HepG2 (cell line): ENCODE results near the gene RFTN1. TPM values are rescaled to one million over a fixed set of nuclear protein-coding genes. Genes with fewer than 3 reads are reported as not detected.

Source experiments
- ATAC-seq: fragments of 200-7000 bp; cut with Tn5 transposase; 3 replicates; pipeline ENCODE4 v1.9.1; 2020; ENCODE audit warnings: mild to moderate bottlenecking, moderate library complexity
- BruUV-seq: library from RNA; stranded (reverse); fragments of 400-500 nt; replicated peaks from 2 replicates; lab custom pipeline; 2021; lab: Mats Ljungman, UMichigan
- CTCF ChIA-PET: fragments of 300-600 bp; formaldehyde crosslinking; extraction: SDS; loops from one replicate; lab custom pipeline; 2021; ENCODE audit warnings: low total read pairs, inconsistent platforms, low intra/inter-chr PET ratio; lab: Yijun Ruan, JAX
- POLR2A ChIA-PET: fragments of 350-600 bp; sonication (Branson Sonifier 250); formaldehyde crosslinking; loops from one replicate; lab custom pipeline; 2020; ENCODE audit warnings: antibody characterized with exemption, inconsistent platforms; lab: Yijun Ruan, JAX
- DNase-seq: peaks from one replicate; pipeline ENCODE4 v3.0.0-alpha.2; 2015; ENCODE audit warnings: low spot score
- FAIRE-seq: peaks from 3 replicates; lab custom pipeline; 2011; peaks lifted over from hg19 to GRCh38; lab: Jason Lieb, UNC
- H2AFZ ChIP-seq: one replicate; pipeline ENCODE4 v1.6.1; 2011; ENCODE audit warnings: low read length, inconsistent platforms
- H3K27ac ChIP-seq: fragments of 300-600 bp; 3 replicates; pipeline ENCODE4 v1.8.0; 2011; ENCODE audit warnings: mixed run types, mild to moderate bottlenecking, mixed read lengths, low read length, inconsistent platforms; ENCODE audit not compliant: insufficient read depth; ENCODE audit errors: extremely low read length
- H3K27me3 ChIP-seq, 2 experiments: fragments of 200-600 bp in 1 of 2; 2 replicates in 1 of 2; 3 replicates in 1 of 2; pipeline versions ENCODE4 v1.6.0 to v1.8.0; 2011; ENCODE audit warnings: low read length in 2 of 2, mild to moderate bottlenecking in 2 of 2, moderate library complexity in 2 of 2, inconsistent platforms in 1 of 2; ENCODE audit not compliant: insufficient read depth in 2 of 2, control insufficient read depth in 1 of 2
- H3K36me3 ChIP-seq, 2 experiments: fragments of 200-600 bp in 1 of 2; replicated peaks in 1 of 2; 2 replicates in 1 of 2; 3 replicates in 1 of 2; pipeline versions ENCODE4 v1.5.1 to v1.8.0; 2011; ENCODE audit warnings: low read length in 2 of 2, inconsistent platforms in 1 of 2; ENCODE audit not compliant: insufficient read depth in 2 of 2, control insufficient read depth in 1 of 2
- H3K4me1 ChIP-seq: 2 replicates; pipeline ENCODE4 v1.5.1; 2012; ENCODE audit warnings: low read length, inconsistent platforms; ENCODE audit not compliant: insufficient read depth
- H3K4me2 ChIP-seq: 2 replicates; pipeline ENCODE4 v1.6.0; 2011; ENCODE audit warnings: low read depth, low read length, inconsistent platforms
- H3K4me3 ChIP-seq, 3 experiments: fragments of 200-600 bp in 1 of 3; sonication (generic), shearing (Covaris generic) in 1 of 3; replicated peaks in 1 of 3; 2 replicates each; pipeline ENCODE4 v1.5.1; 2011 to 2016; ENCODE audit warnings: low read length in 3 of 3, inconsistent platforms in 2 of 3, low read depth in 2 of 3, mild to moderate bottlenecking in 2 of 3, control low read depth in 1 of 3, mixed read lengths in 1 of 3; ENCODE audit not compliant: insufficient read depth in 1 of 3
- H3K79me2 ChIP-seq: one replicate; pipeline ENCODE4 v1.6.1; 2011; ENCODE audit warnings: low read length, inconsistent platforms; ENCODE audit not compliant: insufficient read depth
- H3K9ac ChIP-seq: 2 replicates; pipeline ENCODE4 v1.6.0; 2011; ENCODE audit warnings: mild to moderate bottlenecking, low read depth, low read length, inconsistent platforms; ENCODE audit not compliant: insufficient read depth
- H3K9me3 ChIP-seq: 2 replicates; pipeline ENCODE4 v1.5.1; 2012; ENCODE audit warnings: mild to moderate bottlenecking, low read length
- H4K20me1 ChIP-seq: 2 replicates; pipeline ENCODE4 v1.6.0; 2011; ENCODE audit warnings: inconsistent platforms, mild to moderate bottlenecking, low read length, moderate library complexity; ENCODE audit not compliant: insufficient read depth
- ATRX ChIP-seq: sonication (generic); formaldehyde crosslinking; IDR thresholded peaks from 2 replicates; pipeline ENCODE4 v1.4.0; 2020; ENCODE audit warnings: missing genetic modification reagents, borderline replicate concordance
- EEA1 ChIP-seq: sonication (generic); formaldehyde crosslinking; IDR thresholded peaks from 2 replicates; pipeline ENCODE4 v1.5.1; 2020; ENCODE audit warnings: mild to moderate bottlenecking, missing genetic modification reagents, borderline replicate concordance
- HNF4A ChIP-seq: sonication (generic); formaldehyde crosslinking; IDR thresholded peaks from 2 replicates; pipeline ENCODE4 v1.4.0; 2020; ENCODE audit warnings: missing genetic modification reagents
- ZNF138 ChIP-seq: sonication (generic); formaldehyde crosslinking; IDR thresholded peaks from 2 replicates; pipeline ENCODE4 v1.5.0; 2020; ENCODE audit warnings: mild to moderate bottlenecking, low read depth, missing genetic modification reagents
- ZNF30 ChIP-seq: sonication (generic); formaldehyde crosslinking; IDR thresholded peaks from 2 replicates; pipeline ENCODE4 v1.5.0; 2020; ENCODE audit warnings: mild to moderate bottlenecking, missing genetic modification reagents
- WGBS: methylation state at CpG from one replicate; pipeline ENCODE4 v1.1.6; 2017; ENCODE audit warnings: low lambda C conversion rate; 5-methylcytosine and 5-hydroxymethylcytosine counted together
- in situ Hi-C: cut with HindIII; loops from 2 replicates; pipeline ENCODE4 v1.10.0; 2017; ENCODE audit warnings: low pct_unique_long_range_greater_than_20kb; ENCODE audit not compliant: extremely low pct_ligation_motif_present
- intact Hi-C: fragments of 100-400 bp; cut with micrococcal nuclease; formaldehyde crosslinking; loops from one replicate; pipeline ENCODE4 v1.10.0; 2022; ENCODE audit not compliant: unreplicated experiment
- polyA plus RNA-seq, 8 experiments: library from polyadenylated mRNA; depleted of rRNA in 3 of 8; stranded (reverse) in 7 of 8; unstranded in 1 of 8; fragments of >200 nt; fragmentation: Illumina TruSeq in 4 of 8; extraction: Trizol in 4 of 8; gene quantifications; 2 replicates each; pipeline versions ENCODE4 v1.2.1 to v1.2.3, GENCODE V29; 2011 to 2016; ENCODE audit warnings: low read depth in 4 of 8, missing spikeins in 1 of 8, mixed read lengths in 1 of 8; ENCODE audit not compliant: insufficient read depth in 1 of 8
- total RNA-seq, 5 experiments: library from RNA; depleted of rRNA; stranded (reverse); fragments of >200 nt; fragmentation: Illumina TruSeq; extraction: Trizol; gene quantifications; 2 replicates each; pipeline ENCODE4 v1.2.3, GENCODE V29; 2016; ENCODE audit warnings: low read depth in 1 of 5
- TF ChIP-seq, protein P1 (sequence below): sonication (generic); formaldehyde crosslinking; IDR thresholded peaks from 2 replicates; pipeline ENCODE4 v1.4.0; 2020; ENCODE audit warnings: mild to moderate bottlenecking, missing genetic modification reagents, borderline replicate concordance
- TF ChIP-seq, protein P2 (sequence below): sonication (generic); formaldehyde crosslinking; IDR thresholded peaks from 2 replicates; pipeline ENCODE4 v1.9.0; 2021; ENCODE audit warnings: missing genetic modification reagents, borderline replicate concordance

RFTN1 gene
- total and polyA plus RNA-seq, 2 of the 13 experiments (the other 11 are each of a cell fraction or from before 2014, with no cell fraction given): not detected

DNA sequence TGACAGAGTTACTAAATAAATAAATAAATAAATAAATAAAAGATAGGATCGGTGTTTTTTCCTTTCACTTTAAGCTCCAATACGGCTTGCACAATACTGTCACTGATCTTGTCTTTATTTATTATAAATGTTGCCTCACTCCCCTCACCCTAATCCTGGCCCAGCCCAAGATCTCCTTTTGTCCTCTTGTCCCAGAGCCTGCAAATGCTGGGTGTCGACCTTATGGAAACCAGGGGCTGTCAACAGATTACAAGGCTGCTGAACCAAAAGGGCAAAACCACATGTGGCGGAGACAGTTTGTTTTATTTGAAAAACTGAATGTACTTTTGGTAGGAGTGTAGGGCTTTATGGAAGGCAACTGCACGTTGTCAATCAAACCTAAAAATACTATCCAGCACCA is 75.9 kb downstream of the RFTN1 start:
- POLR2A ChIA-PET: no interaction called here
- no peak overlapping the region; the same call in 1 of the 2 replicates for H3K4me2 ChIP-seq
- CTCF ChIA-PET: no interaction called here
- intact Hi-C loops (no loop called here), in situ Hi-C loops (no loop called here)
- 24% methylated on average over 5 of the region's 5 CpGs for WGBS
- no peaks in the 10 kb centered on the region for H3K4me1 ChIP-seq
- no peaks in the 10 kb centered on the region for H3K36me3 ChIP-seq
- DNase-seq (no peak), FAIRE-seq (no peak), ATAC-seq (no peak)
- no peak overlapping the region for H2AFZ ChIP-seq
- no peak overlapping the region for H3K9ac ChIP-seq
- H3K27me3 ChIP-seq: peaks cover 0 to 6% of the 10 kb centered on the region in 2 experiments; a peak in 2 of 5 replicates
- TF ChIP-seq ATRX (CRISPR knock-in tag): no peak
- no peak for TF ChIP-seq HNF4A
- no peak for TF ChIP-seq ZNF138 (CRISPR knock-in tag)
- no peak for TF ChIP-seq ZNF30 (CRISPR knock-in tag)
- TF ChIP-seq, protein P1, sequence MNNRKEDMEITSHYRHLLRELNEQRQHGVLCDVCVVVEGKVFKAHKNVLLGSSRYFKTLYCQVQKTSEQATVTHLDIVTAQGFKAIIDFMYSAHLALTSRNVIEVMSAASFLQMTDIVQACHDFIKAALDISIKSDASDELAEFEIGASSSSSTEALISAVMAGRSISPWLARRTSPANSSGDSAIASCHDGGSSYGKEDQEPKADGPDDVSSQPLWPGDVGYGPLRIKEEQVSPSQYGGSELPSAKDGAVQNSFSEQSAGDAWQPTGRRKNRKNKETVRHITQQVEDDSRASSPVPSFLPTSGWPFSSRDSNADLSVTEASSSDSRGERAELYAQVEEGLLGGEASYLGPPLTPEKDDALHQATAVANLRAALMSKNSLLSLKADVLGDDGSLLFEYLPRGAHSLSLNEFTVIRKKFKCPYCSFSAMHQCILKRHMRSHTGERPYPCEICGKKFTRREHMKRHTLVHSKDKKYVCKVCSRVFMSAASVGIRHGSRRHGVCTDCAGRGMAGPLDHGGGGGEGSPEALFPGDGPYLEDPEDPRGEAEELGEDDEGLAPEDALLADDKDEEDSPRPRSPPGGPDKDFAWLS (CRISPR knock-in tag): no peak
- TF ChIP-seq EEA1 (CRISPR knock-in tag): no peak
- TF ChIP-seq, protein P2, sequence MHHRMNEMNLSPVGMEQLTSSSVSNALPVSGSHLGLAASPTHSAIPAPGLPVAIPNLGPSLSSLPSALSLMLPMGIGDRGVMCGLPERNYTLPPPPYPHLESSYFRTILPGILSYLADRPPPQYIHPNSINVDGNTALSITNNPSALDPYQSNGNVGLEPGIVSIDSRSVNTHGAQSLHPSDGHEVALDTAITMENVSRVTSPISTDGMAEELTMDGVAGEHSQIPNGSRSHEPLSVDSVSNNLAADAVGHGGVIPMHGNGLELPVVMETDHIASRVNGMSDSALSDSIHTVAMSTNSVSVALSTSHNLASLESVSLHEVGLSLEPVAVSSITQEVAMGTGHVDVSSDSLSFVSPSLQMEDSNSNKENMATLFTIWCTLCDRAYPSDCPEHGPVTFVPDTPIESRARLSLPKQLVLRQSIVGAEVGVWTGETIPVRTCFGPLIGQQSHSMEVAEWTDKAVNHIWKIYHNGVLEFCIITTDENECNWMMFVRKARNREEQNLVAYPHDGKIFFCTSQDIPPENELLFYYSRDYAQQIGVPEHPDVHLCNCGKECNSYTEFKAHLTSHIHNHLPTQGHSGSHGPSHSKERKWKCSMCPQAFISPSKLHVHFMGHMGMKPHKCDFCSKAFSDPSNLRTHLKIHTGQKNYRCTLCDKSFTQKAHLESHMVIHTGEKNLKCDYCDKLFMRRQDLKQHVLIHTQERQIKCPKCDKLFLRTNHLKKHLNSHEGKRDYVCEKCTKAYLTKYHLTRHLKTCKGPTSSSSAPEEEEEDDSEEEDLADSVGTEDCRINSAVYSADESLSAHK (CRISPR knock-in tag): no peak
- no peak overlapping the region for H3K4me3 ChIP-seq
- no TSS peak for BruUV-seq
- H3K9me3 ChIP-seq: no peaks in the 10 kb centered on the region
- H3K79me2 ChIP-seq: no peaks in the 10 kb centered on the region
- H3K27ac ChIP-seq: no peak overlapping the region
- no peaks in the 10 kb centered on the region for H4K20me1 ChIP-seq
